C4-2B (cell line): ENCODE measurements around the gene MLX.
A peak's percentile ranks its signal among the peaks of the same experiment; 100 is the strongest.

Source experiments
- H3K27ac ChIP-seq: fragments of 450-650 bp; 2 replicates; pipeline ENCODE4 v1.5.1; 2017
- CTCF ChIP-seq: fragments of 450-650 bp; conservative IDR thresholded peaks from 2 replicates; pipeline ENCODE4 v1.5.1; 2017; ENCODE audit warnings: mild to moderate bottlenecking
- ZFX ChIP-seq: fragments of 450-650 bp; IDR thresholded peaks from 2 replicates; pipeline ENCODE4 v1.6.1; 2017

The MLX gene

GRCh38 chr17:42596386-42596785 is 29.5 kb downstream of the MLX start:
- TF ChIP-seq ZFX, result no peak
- no peak for TF ChIP-seq CTCF
- H3K27ac ChIP-seq, result no peak overlapping the region

- H3K27ac ChIP-seq, result no peak overlapping the region
- TF ChIP-seq ZFX (no peak), CTCF (no peak)
Measured at GRCh38 chr17:42598905-42599304, 32.0 kb downstream of the MLX start.

GRCh38 chr17:42603318-42603717 is 36.4 kb downstream of the MLX start:
- H3K27ac ChIP-seq, result no peak overlapping the region
- TF ChIP-seq ZFX (no peak), CTCF (no peak)

GRCh38 chr17:42607769-42608168 is 40.9 kb downstream of the MLX start:
- H3K27ac ChIP-seq, result no peak overlapping the region
- TF ChIP-seq CTCF, result no peak
- TF ChIP-seq ZFX, result no peak

- TF ChIP-seq ZFX (no peak), CTCF (no peak)
- H3K27ac ChIP-seq, result peak overlapping the region; percentile 95
Measured at GRCh38 chr17:42608305-42609181, 41.6 kb downstream of the MLX start.

- TF ChIP-seq ZFX, result peak; percentile 64; the same call in 1 of the 2 replicates
- TF ChIP-seq CTCF, result no peak; the same call in 1 of the 2 replicates
Measured at GRCh38 chr17:42609182-42609813, 42.4 kb downstream of the MLX start, which contains the start of the genes RETREG3 and TUBG1. Gene RETREG3 (minus strand): TSS chr17:42609374. CDS start chr17:42609324, 50 bp downstream. Gene TUBG1 (plus strand): TSS chr17:42609683. CDS start chr17:42609738, 55 bp downstream.

GRCh38 chr17:42609814-42610801 is 43.2 kb downstream of the MLX start:
- H3K27ac ChIP-seq, result peak overlapping the region; percentile 95

More at GRCh38 chr17:42609182-42609813, 42.4 kb downstream of the MLX start, which contains the start of the genes RETREG3 and TUBG1:
- peak within 1 kb of the TSS; percentile 95 for H3K27ac ChIP-seq
